Rectal smooth muscle tissue (tissue), 1 donor: ENCODE measurements around the gene SLC7A5.

Experiments used
- H3K27ac ChIP-seq: one replicate; pipeline ENCODE4 v1.7.0; 2013; ENCODE audit warnings: low read depth, low read length, inconsistent platforms
- H3K27me3 ChIP-seq: one replicate; pipeline ENCODE4 v1.7.0; 2013; ENCODE audit warnings: low read length; ENCODE audit not compliant: control insufficient read depth, insufficient read depth
- H3K36me3 ChIP-seq: one replicate; pipeline ENCODE4 v1.7.0; 2013; ENCODE audit warnings: low read length; ENCODE audit not compliant: control insufficient read depth, insufficient read depth
- H3K4me1 ChIP-seq: one replicate; pipeline ENCODE4 v1.7.0; 2013; ENCODE audit warnings: low read length; ENCODE audit not compliant: control insufficient read depth, insufficient read depth
- H3K4me3 ChIP-seq: one replicate; pipeline ENCODE4 v1.7.0; 2013; ENCODE audit warnings: low read length
- H3K9ac ChIP-seq: one replicate; pipeline ENCODE4 v1.7.0; 2013; ENCODE audit warnings: low read length

Gene SLC7A5

DNA sequence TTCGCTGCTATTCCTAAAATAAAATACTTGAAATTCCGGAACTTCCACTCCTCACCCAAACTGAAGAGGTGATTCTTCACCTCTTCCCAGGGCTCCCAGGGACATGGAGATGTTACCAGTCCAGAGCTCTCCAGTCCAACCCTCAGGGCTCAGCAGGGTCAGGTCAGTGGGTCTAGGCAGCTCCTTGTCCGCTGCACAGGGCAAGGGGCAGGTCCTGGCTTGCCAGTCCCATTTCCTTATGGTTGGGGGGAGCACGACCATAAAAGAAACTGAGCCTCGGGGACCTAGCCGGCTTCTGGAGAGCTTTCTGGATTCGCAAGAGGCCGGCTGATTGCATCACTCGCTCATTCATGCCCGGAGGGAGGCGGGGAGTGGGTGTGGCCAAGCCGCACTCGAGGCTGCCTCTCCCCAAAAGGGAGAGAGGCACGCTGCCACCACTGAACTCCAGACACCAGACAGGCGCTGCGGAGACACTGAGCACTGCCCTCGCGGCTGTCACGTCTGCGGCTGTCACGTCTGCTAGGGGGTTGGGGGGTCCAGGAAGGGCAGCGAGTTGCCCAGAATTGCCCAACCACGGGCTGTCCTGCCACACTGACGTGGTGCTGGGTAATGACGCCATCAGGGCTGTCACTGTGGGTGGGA lies 15.8 kb downstream of the SLC7A5 start:
- Histone ChIP-seq H3K4me3 (peak overlapping the region; percentile 49), H3K4me1 (peaks cover 38% of the 10 kb centered on the region), H3K27ac (peak overlapping the region; percentile 81), H3K9ac (no peak overlapping the region), H3K27me3 (no peaks in the 10 kb centered on the region), H3K36me3 (no peaks in the 10 kb centered on the region)

DNA sequence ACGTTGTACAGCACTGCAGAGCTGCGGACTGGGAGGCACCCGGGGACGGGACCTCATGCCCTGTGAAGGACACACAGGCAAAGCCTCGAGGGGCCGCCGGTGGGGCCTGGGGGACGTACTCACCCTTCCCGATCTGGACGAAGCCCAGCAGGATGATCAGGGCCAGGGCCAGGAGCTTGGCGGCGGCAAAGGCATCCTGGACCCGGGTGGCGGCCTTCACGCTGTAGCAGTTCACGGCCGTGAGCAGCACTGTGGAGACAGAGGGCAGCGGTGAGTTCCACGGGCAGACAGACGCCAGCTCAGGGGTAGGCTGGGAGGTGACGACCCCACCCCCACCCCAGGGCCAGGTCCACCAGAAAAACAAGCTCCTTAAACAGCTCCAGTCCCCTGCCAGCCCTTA lies 17.7 kb downstream of the SLC7A5 start:
- Histone ChIP-seq H3K27me3 (no peaks in the 10 kb centered on the region), H3K36me3 (no peaks in the 10 kb centered on the region), H3K27ac (no peak overlapping the region), H3K4me3 (no peak overlapping the region), H3K9ac (no peak overlapping the region), H3K4me1 (peaks cover 28% of the 10 kb centered on the region)

DNA sequence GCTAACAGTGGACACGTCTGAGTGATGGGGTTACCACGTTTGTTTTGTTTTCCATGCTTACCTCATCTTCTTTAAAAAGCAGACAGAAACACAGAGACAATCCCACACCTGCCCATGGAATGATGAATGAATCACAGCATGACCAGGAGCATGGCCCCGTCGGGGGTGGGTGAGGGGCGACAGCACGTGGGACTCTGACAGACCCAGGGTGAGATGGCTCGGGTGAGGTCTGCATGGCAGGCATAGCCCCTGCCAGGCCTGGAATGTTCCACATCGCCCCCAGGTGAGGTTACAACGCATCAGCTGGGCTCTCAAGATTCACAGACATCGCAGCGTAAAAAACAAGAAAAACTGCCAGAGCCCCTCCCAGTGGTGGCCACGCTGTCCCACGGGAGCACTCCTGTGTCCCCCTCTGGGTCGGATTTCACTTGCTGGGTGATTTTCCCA lies 18.1 kb downstream of the SLC7A5 start:
- no peaks in the 10 kb centered on the region for H3K36me3 ChIP-seq
- H3K27ac ChIP-seq, result no peak overlapping the region
- peaks cover 28% of the 10 kb centered on the region for H3K4me1 ChIP-seq
- H3K9ac ChIP-seq, result no peak overlapping the region
- H3K4me3 ChIP-seq, result no peak overlapping the region
- H3K27me3 ChIP-seq, result no peaks in the 10 kb centered on the region

DNA sequence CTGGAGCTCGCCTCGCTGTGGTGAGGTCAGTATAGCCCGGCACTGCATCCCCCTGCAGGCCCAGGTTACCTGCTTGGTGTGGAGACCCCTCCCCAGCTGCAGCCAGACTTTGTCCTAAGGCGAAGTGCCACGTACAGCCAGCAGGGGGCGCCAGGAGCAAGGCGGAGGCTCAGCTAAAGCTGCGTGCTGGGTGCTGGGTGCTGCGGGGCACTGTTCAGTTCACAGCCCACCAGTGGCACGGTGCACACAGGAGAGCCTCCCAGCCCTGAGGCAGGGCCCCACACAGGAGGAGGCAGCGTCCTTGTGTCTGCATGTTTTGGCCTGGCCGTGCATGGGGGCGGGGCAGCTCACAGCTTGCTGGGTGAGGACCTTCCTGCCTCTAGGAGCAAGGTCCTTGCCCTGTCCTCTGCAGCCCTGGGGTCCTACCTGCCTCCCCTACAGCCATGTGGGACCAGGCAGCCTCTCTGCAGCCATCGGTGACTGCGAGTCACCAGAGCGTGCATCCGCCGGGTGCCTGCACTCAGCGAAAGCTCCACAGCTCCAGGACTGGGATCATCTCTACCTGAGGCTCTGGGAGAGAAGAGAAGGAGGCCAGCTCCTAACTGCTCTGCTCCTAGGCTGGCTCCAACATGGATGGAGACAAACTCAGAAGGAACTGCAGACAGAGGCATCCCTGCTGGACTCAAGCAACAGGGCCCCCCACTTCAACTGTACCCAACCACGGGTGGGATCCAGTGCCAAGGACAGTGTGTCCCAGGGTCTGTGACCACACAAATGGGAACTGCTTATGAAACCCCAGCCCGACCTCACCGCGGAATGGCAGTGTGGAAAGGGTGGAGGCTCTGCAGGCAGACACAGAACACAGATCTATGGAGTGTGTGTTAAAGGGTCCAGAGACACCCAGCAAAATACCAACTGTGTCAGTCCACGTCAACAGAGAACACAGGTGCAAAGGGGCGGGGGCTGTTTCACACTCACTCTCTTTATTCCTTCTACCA lies 19.0 kb downstream of the SLC7A5 start:
- Histone ChIP-seq H3K36me3 (no peaks in the 10 kb centered on the region), H3K4me1 (peaks cover 21% of the 10 kb centered on the region), H3K27me3 (no peaks in the 10 kb centered on the region), H3K9ac (no peak overlapping the region), H3K4me3 (no peak overlapping the region), H3K27ac (no peak overlapping the region)

DNA sequence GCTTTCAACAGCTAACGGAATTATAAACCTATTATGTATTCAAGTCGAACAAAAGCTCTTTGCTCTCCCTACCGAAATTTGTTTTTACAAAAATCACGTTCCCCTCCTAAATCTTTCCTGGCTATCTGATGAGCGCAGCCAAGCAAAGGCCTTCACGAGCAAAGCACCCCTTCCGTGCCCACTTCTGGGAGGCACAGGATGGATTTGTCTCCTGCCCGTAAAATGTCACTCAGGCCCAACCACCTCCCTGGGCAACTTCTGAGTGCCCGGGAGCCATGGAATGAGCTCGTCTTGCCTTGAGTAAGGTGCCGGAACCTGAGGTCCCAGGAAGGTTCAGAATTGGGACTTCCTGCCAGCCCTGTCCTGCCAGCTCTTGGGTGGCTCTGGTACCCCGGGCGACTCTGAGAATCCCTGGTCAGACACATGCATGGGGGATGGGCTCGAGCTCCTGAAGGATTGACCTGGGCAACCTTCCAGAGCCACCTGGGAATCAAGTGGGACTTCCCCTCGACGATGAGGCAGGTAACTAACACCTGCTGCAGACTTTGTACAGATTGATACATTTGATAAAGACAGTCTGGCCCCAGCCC lies 19.8 kb downstream of the SLC7A5 start:
- H3K4me1 ChIP-seq, result peaks cover 14% of the 10 kb centered on the region

DNA sequence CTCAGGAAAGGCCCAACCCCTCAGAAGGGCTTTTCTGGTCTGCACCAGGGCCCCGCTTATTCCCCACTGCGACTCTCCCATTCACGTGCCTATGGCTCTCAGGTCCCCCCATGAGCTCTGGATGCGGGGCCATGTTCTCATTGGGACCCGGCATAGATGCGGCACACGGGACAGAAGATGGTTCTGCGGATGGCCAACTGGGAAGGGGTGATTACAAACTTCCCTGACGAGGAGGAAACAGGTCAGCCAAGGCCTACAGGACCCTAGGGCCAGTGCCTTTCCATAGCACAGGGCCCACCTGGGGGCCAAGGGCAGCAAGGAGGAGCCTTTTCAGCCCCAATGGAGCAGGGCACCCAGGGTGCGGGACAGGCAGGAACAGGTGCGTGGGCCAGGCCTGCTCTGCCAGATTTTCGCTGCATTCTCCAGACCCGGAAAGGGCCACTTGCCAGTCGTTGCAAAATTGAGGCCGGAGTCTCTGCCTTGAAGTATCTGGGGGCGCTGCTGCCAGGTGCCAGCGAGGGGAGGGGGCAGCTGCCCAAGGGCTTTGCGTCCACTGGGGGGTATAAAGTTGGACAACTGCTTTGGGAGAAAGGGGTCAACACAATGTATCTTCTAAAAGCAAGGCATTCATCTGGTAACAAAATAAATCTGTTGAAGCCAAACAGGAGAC lies 20.5 kb downstream of the SLC7A5 start:
- Histone ChIP-seq H3K27ac (no peak overlapping the region), H3K27me3 (no peaks in the 10 kb centered on the region), H3K4me3 (no peak overlapping the region), H3K36me3 (no peaks in the 10 kb centered on the region), H3K9ac (no peak overlapping the region), H3K4me1 (peaks cover 9% of the 10 kb centered on the region)

More for the DNA sequence above, 19.8 kb downstream of the SLC7A5 start:
- Histone ChIP-seq H3K36me3 (no peaks in the 10 kb centered on the region), H3K27ac (no peak overlapping the region), H3K27me3 (no peaks in the 10 kb centered on the region), H3K9ac (no peak overlapping the region), H3K4me3 (no peak overlapping the region)

DNA sequence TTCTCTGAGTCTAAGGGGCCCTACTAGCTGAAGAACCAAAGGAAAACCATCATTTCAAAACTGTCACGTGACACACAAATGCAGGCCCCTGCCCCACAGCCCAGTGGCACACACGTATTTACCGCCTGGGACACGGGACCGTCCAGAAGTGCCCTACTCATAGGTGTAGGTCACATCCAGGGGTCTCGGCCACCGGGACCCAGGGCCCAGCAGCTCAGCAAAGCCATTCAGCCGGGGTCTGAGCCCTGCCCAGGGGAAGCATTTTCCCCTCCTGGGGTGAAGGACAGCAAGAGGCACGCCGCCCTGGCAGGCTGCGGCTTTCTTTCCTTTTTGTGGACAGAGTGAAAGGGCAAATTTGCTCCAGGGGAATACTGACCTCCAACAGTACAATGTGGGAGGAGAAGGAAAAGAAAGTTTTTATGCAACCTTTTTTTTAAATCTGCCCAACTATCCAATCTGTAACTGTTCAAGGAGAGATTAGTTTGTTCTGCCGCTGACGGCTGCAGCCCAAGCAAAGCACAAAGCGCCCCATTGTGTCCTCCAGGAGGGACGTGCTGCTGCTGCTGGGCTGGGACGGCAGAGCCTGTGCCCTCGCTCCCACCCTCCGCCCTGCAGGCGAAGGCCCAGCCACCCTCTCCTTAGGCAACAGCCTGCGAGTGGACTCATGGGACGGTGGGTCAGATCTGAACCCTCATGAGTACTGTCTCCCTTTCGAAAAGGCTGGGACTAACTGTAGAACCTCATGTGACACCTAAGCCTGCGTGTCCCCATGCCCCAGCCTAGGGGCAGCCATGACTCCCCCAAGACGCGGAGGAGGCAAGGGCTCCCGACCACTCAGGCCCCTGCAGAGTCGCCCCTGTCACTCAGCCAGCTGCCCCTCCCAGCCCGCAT lies 21.3 kb downstream of the SLC7A5 start:
- Histone ChIP-seq H3K4me1 (peaks cover 5% of the 10 kb centered on the region), H3K9ac (no peak overlapping the region), H3K27ac (no peak overlapping the region)

DNA sequence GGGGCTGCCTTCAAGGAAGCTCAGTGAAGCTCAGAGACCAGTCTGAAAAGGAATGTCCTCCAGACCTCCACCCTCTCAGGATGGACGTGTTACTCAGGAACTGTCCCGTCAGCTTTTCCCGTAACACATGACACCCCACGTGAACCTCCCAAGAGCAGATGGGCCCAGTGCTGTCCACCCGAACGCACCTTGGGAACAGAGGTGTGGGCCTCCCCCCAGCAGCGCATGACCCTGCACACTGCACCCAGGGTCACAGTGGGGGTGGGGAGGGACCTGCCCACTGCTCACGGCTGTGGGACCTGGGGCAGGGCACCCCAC lies 21.9 kb downstream of the SLC7A5 start:
- Histone ChIP-seq H3K9ac (no peak overlapping the region), H3K4me3 (no peak overlapping the region), H3K27me3 (no peaks in the 10 kb centered on the region), H3K4me1 (no peaks in the 10 kb centered on the region), H3K36me3 (no peaks in the 10 kb centered on the region), H3K27ac (no peak overlapping the region)

More for the DNA sequence above, 21.3 kb downstream of the SLC7A5 start:
- Histone ChIP-seq H3K36me3 (no peaks in the 10 kb centered on the region), H3K4me3 (no peak overlapping the region), H3K27me3 (no peaks in the 10 kb centered on the region)

DNA sequence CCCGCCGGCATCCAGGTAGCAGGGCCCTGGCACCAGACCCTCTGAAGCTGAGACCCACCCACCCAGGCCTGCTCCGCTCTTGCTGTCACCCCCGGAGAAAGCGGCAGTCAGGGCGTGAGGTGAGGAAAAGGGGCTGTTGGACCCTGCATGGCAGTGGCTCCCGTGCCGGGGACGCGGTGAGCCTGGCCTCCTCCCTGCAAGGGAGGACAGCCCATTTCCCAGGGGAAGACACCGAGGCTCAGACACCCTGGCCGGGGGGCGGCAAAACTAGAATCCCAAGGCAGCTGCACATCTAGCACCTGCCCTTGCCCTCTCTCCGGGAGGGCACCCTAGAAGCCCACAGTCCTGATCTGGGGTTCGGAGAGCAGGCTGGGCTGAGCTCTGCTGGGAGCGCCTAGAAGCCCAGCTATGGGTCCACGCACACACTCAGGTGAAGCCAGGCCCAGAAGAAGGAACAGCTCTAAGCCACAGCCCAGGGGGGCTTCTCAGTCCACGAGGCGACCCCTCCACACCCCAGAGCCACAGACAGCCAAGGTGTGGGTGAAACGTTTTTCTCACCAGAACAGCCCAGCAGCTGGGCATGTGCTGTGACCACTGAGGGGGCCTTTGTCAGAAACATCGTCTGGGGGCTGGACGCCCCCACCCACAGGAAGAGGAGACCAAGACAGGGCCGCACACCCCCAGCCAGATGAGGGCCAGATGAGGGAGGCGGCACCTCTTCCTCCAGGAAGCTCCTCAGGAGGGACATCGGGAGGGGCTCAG lies 22.4 kb downstream of the SLC7A5 start:
- H3K4me1 ChIP-seq, result no peaks in the 10 kb centered on the region
- H3K9ac ChIP-seq, result no peak overlapping the region
- no peak overlapping the region for H3K4me3 ChIP-seq
- H3K27ac ChIP-seq, result no peak overlapping the region
- no peaks in the 10 kb centered on the region for H3K36me3 ChIP-seq
- no peaks in the 10 kb centered on the region for H3K27me3 ChIP-seq

DNA sequence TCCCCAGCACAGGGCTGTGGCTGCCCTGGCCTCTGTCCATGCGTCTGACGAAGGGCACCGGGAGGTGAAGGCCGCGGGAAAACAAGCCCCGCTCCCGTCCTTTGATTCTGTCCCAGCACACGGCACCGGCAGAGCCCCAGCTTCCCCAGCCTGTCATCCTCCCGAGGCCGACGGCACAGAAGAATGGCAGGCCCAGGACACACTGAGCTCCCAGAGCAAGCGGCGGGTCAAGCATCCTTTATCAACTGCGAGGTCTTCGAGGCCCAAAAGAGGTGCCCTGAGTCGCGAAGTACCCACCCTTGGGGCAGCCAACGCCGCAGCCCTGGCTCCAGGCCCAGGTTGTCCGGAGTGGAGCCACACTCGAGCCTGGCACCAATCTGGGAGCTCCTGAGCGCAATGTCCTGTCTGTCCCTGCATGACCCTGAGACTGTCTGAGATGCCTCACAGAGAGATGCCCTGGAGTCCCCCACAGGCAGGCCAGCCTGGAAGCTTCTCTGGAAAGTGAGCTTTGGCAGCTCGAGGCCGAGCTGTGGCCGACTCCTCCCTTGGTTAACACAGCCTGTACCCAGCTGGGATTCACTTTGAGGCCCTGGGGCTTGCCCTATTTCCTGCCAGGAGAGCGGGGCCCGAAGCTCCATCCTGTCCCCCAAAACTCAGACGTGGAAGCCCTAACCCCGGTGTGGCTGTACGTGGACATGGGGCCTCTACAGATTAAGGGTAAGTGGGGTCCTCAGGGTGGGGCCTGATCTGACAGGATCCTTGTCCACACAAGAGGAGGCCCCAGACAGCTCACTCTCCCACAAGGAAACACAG lies 23.3 kb downstream of the SLC7A5 start:
- Histone ChIP-seq H3K27ac (no peak overlapping the region), H3K9ac (no peak overlapping the region), H3K4me3 (no peak overlapping the region)

More for the DNA sequence above, 23.3 kb downstream of the SLC7A5 start:
- Histone ChIP-seq H3K4me1 (no peaks in the 10 kb centered on the region), H3K36me3 (no peaks in the 10 kb centered on the region), H3K27me3 (no peaks in the 10 kb centered on the region)
